Central memory CD8-positive, alpha-beta T cell (primary cell): ENCODE measurements around the gene TSHZ1.

ENCODE experiments used
- ATAC-seq: fragments of 150-1000 bp; cut with Tn5 transposase; replicated peaks from 2 replicates; pipeline ENCODE4 v1.10.0; 2022; ENCODE audit warnings: mild to moderate bottlenecking, moderate FRiP score, moderate number of reproducible peaks; ENCODE audit not compliant: poor library complexity, severe bottlenecking; ENCODE audit errors: extremely low read depth
- DNase-seq, 2 donors: peaks; one replicate each; pipeline ENCODE4 v3.0.0; 2021; ENCODE audit warnings: low spot score in 2 of 2
- H3K27ac Mint-ChIP-seq: one replicate; pipeline ENCODE4 v1.8.0; 2022; ENCODE audit warnings: low read depth, mild to moderate bottlenecking, moderate library complexity, mixed read lengths
- H3K27me3 Mint-ChIP-seq: one replicate; pipeline ENCODE4 v1.8.0; 2022; ENCODE audit warnings: mixed read lengths
- H3K36me3 Mint-ChIP-seq: one replicate; pipeline ENCODE4 v1.8.0; 2022; ENCODE audit warnings: mild to moderate bottlenecking, moderate library complexity, mixed read lengths; ENCODE audit not compliant: insufficient read depth
- H3K4me1 Mint-ChIP-seq: one replicate; pipeline ENCODE4 v1.8.0; 2022; ENCODE audit warnings: mixed read lengths
- H3K4me3 Mint-ChIP-seq: one replicate; pipeline ENCODE4 v1.8.0; 2022; ENCODE audit warnings: mild to moderate bottlenecking, moderate library complexity, mixed read lengths
- H3K9me3 Mint-ChIP-seq: one replicate; pipeline ENCODE4 v1.8.0; 2022; ENCODE audit warnings: mixed read lengths

The TSHZ1 gene

DNA sequence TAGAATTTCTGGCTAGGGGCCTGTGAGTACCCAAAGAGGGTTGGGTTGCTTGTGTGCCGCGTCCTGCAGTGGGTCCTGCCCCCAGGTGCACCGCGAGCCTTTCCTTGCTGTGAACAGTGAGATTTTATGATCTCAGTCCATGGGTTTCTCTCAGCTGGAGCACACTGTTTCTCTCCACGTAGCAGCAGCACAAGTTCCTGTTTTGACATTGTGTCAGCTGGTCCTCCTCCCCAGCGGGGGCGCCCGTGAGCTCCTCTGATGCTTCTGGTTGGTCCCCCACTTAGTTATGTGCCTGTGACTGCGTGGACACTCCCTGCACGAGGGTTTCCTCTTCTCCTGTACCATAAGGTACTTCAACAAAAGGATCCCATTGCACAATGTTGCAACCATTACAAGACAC, 29.8 kb downstream of the TSHZ1 start:
- no peak for DNase-seq
- Mint-ChIP-seq H3K27me3 (no peaks in the 10 kb centered on the region), H3K36me3 (peaks cover 10% of the 10 kb centered on the region), H3K27ac (no peak overlapping the region), H3K9me3 (no peaks in the 10 kb centered on the region), H3K4me3 (no peak overlapping the region), H3K4me1 (peaks cover 71% of the 10 kb centered on the region)
- ATAC-seq = no peak

DNA sequence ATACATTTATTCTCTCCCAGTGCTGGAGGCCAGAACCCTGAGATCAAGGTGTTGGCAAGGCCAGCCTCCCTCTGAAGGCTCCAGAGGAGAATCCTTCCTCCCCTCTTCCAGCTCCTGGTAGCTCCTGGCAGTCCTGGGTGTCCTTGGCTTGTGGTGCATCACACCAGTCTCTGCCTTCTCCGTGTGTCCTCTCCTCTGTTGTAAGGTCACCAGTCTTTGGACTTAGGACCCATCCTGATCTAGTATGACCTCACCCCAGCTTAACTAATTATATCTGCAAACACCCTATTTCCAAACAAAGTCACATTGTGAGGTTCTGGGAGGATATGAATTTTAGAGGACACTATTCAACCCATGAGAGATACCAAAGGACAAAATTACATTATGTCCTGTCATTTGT, 31.1 kb downstream of the TSHZ1 start:
- peaks cover 75% of the 10 kb centered on the region for H3K4me1 Mint-ChIP-seq
- no peaks in the 10 kb centered on the region for H3K27me3 Mint-ChIP-seq
- no peak for ATAC-seq
- H3K36me3 Mint-ChIP-seq = peaks cover 7% of the 10 kb centered on the region
- no peak overlapping the region for H3K27ac Mint-ChIP-seq
- no peak overlapping the region for H3K4me3 Mint-ChIP-seq
- DNase-seq = no peak
- no peaks in the 10 kb centered on the region for H3K9me3 Mint-ChIP-seq

DNA sequence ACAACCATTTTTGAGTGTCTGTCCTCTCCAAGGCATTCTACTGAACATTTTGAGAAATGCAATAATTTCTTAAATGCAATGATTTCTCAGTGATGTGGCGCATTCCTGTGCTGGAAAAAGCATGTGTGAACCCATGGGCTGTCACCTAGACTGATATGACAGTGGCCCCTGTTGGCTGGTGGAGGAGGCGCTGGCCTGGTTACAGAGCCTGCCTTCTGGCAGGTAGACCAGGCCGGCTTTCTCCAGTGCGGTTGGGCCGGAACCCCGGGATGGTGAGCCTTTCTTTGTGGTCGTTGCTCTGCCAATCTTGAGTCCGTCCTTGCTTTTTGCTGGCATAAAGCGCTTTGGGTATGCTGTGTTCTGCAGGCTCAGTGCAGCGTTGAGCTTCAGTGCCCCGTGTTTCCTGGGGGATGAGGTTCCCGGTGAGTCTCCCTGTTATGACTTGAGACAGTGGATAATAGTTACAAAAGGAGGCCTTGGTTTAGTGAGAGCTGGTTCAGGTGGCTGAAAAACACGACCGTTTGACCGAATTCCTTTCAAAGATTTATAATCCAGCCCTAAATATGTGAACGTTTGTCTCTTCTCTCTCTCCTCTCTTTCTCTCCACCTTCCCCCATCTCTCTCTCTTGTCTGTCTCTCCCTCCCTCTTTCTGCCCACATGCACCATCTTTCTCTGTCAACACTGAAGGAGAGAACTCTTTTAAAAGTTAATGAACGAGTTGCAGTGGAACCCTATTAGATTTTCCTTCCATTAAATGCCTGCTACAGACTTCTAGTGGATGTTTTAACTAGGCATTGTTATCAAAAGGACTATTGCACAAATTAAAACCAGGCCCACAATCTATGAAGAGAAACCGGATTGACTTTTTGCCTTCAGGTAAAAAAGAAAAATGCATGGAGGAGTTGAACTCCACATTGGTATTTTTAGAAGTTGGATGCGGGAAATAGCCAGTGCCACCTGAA, 34.0 kb downstream of the TSHZ1 start:
- ATAC-seq = no peak
- H3K27ac Mint-ChIP-seq = peak overlapping the region; percentile 95
- H3K9me3 Mint-ChIP-seq = no peaks in the 10 kb centered on the region
- no peak for DNase-seq
- H3K4me1 Mint-ChIP-seq = peaks cover 86% of the 10 kb centered on the region
- peak overlapping the region; percentile 10 for H3K4me3 Mint-ChIP-seq
- no peaks in the 10 kb centered on the region for H3K27me3 Mint-ChIP-seq
- peaks cover 14% of the 10 kb centered on the region for H3K36me3 Mint-ChIP-seq

GRCh38 chr18:75246721-75247610, 36.4 kb downstream of the TSHZ1 start:
- H3K4me1 Mint-ChIP-seq = peaks cover 80% of the 10 kb centered on the region
- ATAC-seq (no peak), DNase-seq (no peak)
- no peaks in the 10 kb centered on the region for H3K9me3 Mint-ChIP-seq
- H3K27me3 Mint-ChIP-seq = no peaks in the 10 kb centered on the region
- peaks cover 15% of the 10 kb centered on the region for H3K36me3 Mint-ChIP-seq
- peak overlapping the region; percentile 95 for H3K27ac Mint-ChIP-seq
- peak overlapping the region; percentile 79 for H3K4me3 Mint-ChIP-seq

- Mint-ChIP-seq H3K9me3 (no peaks in the 10 kb centered on the region), H3K27ac (peak overlapping the region; percentile 95), H3K36me3 (peaks cover 15% of the 10 kb centered on the region), H3K4me3 (peak overlapping the region; percentile 79), H3K4me1 (peaks cover 77% of the 10 kb centered on the region), H3K27me3 (no peaks in the 10 kb centered on the region)
- DNase-seq = no peak
- ATAC-seq = peak; percentile 44
Measured at GRCh38 chr18:75247611-75248421, 37.2 kb downstream of the TSHZ1 start.

GRCh38 chr18:75248426-75249174, 38.0 kb downstream of the TSHZ1 start:
- no peaks in the 10 kb centered on the region for H3K9me3 Mint-ChIP-seq
- H3K4me1 Mint-ChIP-seq = peaks cover 77% of the 10 kb centered on the region
- H3K36me3 Mint-ChIP-seq = peaks cover 15% of the 10 kb centered on the region
- H3K27me3 Mint-ChIP-seq = no peaks in the 10 kb centered on the region
- peak overlapping the region; percentile 95 for H3K27ac Mint-ChIP-seq
- ATAC-seq (no peak), DNase-seq (no peak)
- peak overlapping the region; percentile 38 for H3K4me3 Mint-ChIP-seq

GRCh38 chr18:75249175-75249518, 38.5 kb downstream of the TSHZ1 start:
- H3K27ac Mint-ChIP-seq = peak overlapping the region; percentile 95
- peaks cover 15% of the 10 kb centered on the region for H3K36me3 Mint-ChIP-seq
- no peaks in the 10 kb centered on the region for H3K27me3 Mint-ChIP-seq

GRCh38 chr18:75249672-75250470, 39.3 kb downstream of the TSHZ1 start:
- no peak for DNase-seq
- peak overlapping the region; percentile 38 for H3K4me3 Mint-ChIP-seq
- peaks cover 15% of the 10 kb centered on the region for H3K36me3 Mint-ChIP-seq
- no peaks in the 10 kb centered on the region for H3K9me3 Mint-ChIP-seq
- peaks cover 78% of the 10 kb centered on the region for H3K4me1 Mint-ChIP-seq
- H3K27ac Mint-ChIP-seq = peak overlapping the region; percentile 82
- H3K27me3 Mint-ChIP-seq = no peaks in the 10 kb centered on the region
- no peak for ATAC-seq

More at GRCh38 chr18:75249175-75249518, 38.5 kb downstream of the TSHZ1 start:
- peak overlapping the region; percentile 38 for H3K4me3 Mint-ChIP-seq
- H3K4me1 Mint-ChIP-seq = peaks cover 77% of the 10 kb centered on the region
- H3K9me3 Mint-ChIP-seq = no peaks in the 10 kb centered on the region
- no peak for ATAC-seq
- DNase-seq = no peak

GRCh38 chr18:75250471-75250821, 39.8 kb downstream of the TSHZ1 start:
- H3K27me3 Mint-ChIP-seq = no peaks in the 10 kb centered on the region
- ATAC-seq (no peak), DNase-seq (no peak)
- no peaks in the 10 kb centered on the region for H3K9me3 Mint-ChIP-seq
- H3K4me3 Mint-ChIP-seq = no peak overlapping the region
- peaks cover 77% of the 10 kb centered on the region for H3K4me1 Mint-ChIP-seq
- H3K36me3 Mint-ChIP-seq = peaks cover 15% of the 10 kb centered on the region
- peak overlapping the region; percentile 82 for H3K27ac Mint-ChIP-seq

DNA sequence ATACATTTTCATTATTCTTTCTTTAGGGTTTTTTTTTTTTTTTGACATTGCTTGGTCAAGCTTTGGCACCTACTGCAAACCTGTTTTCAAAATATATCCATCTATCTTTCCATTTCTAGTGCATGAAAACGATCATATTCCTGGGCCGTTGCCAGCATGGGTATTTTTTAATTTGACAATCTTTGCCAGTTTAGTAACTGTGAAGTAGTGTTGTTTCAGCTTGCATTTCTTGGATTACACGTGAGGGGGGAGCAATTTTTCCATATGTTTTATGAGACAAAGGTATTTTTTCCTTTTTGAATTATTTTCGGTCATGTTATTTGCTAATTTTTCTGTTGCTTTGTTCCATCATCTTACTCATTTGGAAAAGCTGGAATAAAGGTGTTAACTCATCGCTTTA, 40.9 kb downstream of the TSHZ1 start:
- Mint-ChIP-seq H3K36me3 (peaks cover 12% of the 10 kb centered on the region), H3K4me3 (no peak overlapping the region), H3K4me1 (peaks cover 67% of the 10 kb centered on the region), H3K9me3 (no peaks in the 10 kb centered on the region), H3K27ac (no peak overlapping the region), H3K27me3 (no peaks in the 10 kb centered on the region)
- ATAC-seq (no peak), DNase-seq (no peak)

DNA sequence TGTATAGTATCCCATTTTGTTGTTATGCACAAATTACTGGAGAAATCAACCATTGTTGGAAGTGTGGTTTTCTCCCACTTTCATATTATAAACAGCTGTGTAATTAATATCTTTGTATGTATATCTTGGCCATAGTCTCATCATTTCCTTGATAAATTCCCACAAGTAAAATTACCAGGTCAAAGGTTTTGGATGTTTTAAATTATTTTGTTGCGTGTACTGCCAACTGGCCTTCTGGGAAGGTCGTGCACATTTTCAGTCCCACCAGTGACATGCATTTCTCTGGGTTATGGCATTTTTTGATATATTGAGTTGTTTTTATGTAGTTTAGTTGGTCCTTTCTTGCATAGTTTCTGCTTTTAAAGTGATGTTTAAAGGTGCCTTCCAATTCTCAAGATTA, 41.5 kb downstream of the TSHZ1 start:
- no peak overlapping the region for H3K27ac Mint-ChIP-seq
- no peaks in the 10 kb centered on the region for H3K27me3 Mint-ChIP-seq
- ATAC-seq = no peak
- H3K4me3 Mint-ChIP-seq = no peak overlapping the region
- DNase-seq = no peak
- peaks cover 12% of the 10 kb centered on the region for H3K36me3 Mint-ChIP-seq
- no peaks in the 10 kb centered on the region for H3K9me3 Mint-ChIP-seq
- peaks cover 66% of the 10 kb centered on the region for H3K4me1 Mint-ChIP-seq
